Urothelium cell line (cell line): ENCODE results near the gene NKD2.
A peak's percentile ranks its signal among the peaks of the same experiment; 100 is the strongest.

Experiments used
- DNase-seq: peaks from one replicate; pipeline ENCODE4 v3.0.0; 2011; ENCODE audit warnings: low spot score, mixed read lengths
- FAIRE-seq: peaks from 2 replicates; lab custom pipeline; 2011; peaks lifted over from hg19 to GRCh38; lab: Jason Lieb, UNC

Gene NKD2

GRCh38 chr5:978054-978453, 30.5 kb upstream of the NKD2 start:
- FAIRE-seq, result no peak

GRCh38 chr5:978693-979092, 29.9 kb upstream of the NKD2 start:
- DNase-seq (no peak), FAIRE-seq (no peak)

More at GRCh38 chr5:978054-978453, 30.5 kb upstream of the NKD2 start:
- no peak for DNase-seq

- DNase-seq (no peak), FAIRE-seq (peak; percentile 89)
Measured at GRCh38 chr5:979100-979817, 29.3 kb upstream of the NKD2 start.

GRCh38 chr5:980001-980588, 28.5 kb upstream of the NKD2 start:
- DNase-seq (peak; percentile 88), FAIRE-seq (peak; percentile 78)

GRCh38 chr5:980966-981365, 27.6 kb upstream of the NKD2 start:
- peak; percentile 88 for DNase-seq
- no peak for FAIRE-seq

- FAIRE-seq (no peak), DNase-seq (no peak)
Measured at GRCh38 chr5:981456-981855, 27.1 kb upstream of the NKD2 start.

- no peak for DNase-seq
- no peak for FAIRE-seq
Measured at GRCh38 chr5:982377-983237, 26.0 kb upstream of the NKD2 start.

GRCh38 chr5:983238-983524, 25.4 kb upstream of the NKD2 start:
- DNase-seq (no peak), FAIRE-seq (no peak)

GRCh38 chr5:983568-983967, 25.0 kb upstream of the NKD2 start:
- peak; percentile 100 for FAIRE-seq
- DNase-seq, result no peak

GRCh38 chr5:984774-985173, 23.8 kb upstream of the NKD2 start:
- DNase-seq, result no peak
- no peak for FAIRE-seq

- no peak for DNase-seq
- FAIRE-seq, result no peak
Measured at GRCh38 chr5:987761-988160, 20.8 kb upstream of the NKD2 start.

GRCh38 chr5:988322-988721, 20.3 kb upstream of the NKD2 start:
- FAIRE-seq (no peak), DNase-seq (no peak)

GRCh38 chr5:989961-990530, 18.6 kb upstream of the NKD2 start:
- DNase-seq (no peak), FAIRE-seq (no peak)

- FAIRE-seq (no peak), DNase-seq (no peak)
Measured at GRCh38 chr5:991472-992267, 16.9 kb upstream of the NKD2 start.

- no peak for FAIRE-seq
- DNase-seq, result no peak
Measured at GRCh38 chr5:994272-994607, 14.4 kb upstream of the NKD2 start.

GRCh38 chr5:994821-995220, 13.8 kb upstream of the NKD2 start:
- FAIRE-seq (no peak), DNase-seq (no peak)

GRCh38 chr5:995318-995717, 13.3 kb upstream of the NKD2 start:
- DNase-seq (no peak), FAIRE-seq (peak; percentile 59)

GRCh38 chr5:997001-997474, 11.6 kb upstream of the NKD2 start:
- DNase-seq (no peak), FAIRE-seq (no peak)

GRCh38 chr5:997711-998110, 10.9 kb upstream of the NKD2 start:
- FAIRE-seq (no peak), DNase-seq (no peak)

GRCh38 chr5:998246-999031, 10.2 kb upstream of the NKD2 start:
- no peak for FAIRE-seq

More at GRCh38 chr5:998246-999031, 10.2 kb upstream of the NKD2 start:
- DNase-seq, result no peak
